Upper lobe of left lung (tissue), 6 donors: ENCODE measurements around the gene FBXL13. TPM values are rescaled to one million over a fixed set of nuclear protein-coding genes. Genes with fewer than 3 reads are reported as not detected.
A peak's percentile ranks its signal among the peaks of the same experiment; 100 is the strongest.

Source experiments
- ATAC-seq, 2 donors: fragments of 200-7000 bp; cut with Tn5 transposase; one replicate each; pipeline ENCODE4 v1.9.1; 2022; ENCODE audit warnings: mild to moderate bottlenecking in 2 of 2, moderate library complexity in 2 of 2; ENCODE audit not compliant: low FRiP score in 2 of 2
- DNase-seq, 2 donors: peaks; one replicate each; pipeline ENCODE4 v3.0.0-alpha.2; 2019 to 2020
- H3K27ac ChIP-seq, 4 donors: fragments of 200-600 bp; sonication (generic); one replicate each; pipeline ENCODE4 v1.5.1; 2016 to 2019
- H3K27me3 ChIP-seq, 4 donors: fragments of 200-600 bp; sonication (generic); one replicate each; pipeline ENCODE4 v1.5.1; 2017 to 2019
- H3K36me3 ChIP-seq, 4 donors: fragments of 200-600 bp; sonication (generic); one replicate each; pipeline ENCODE4 v1.5.1; 2016 to 2019
- H3K4me1 ChIP-seq, 4 donors: fragments of 200-600 bp; sonication (generic); one replicate each; pipeline ENCODE4 v1.5.1; 2018 to 2019
- H3K4me3 ChIP-seq, 4 donors: fragments of 200-600 bp; sonication (generic); one replicate each; pipeline ENCODE4 v1.5.1; 2017 to 2019; ENCODE audit warnings: mild to moderate bottlenecking in 2 of 4, moderate library complexity in 1 of 4
- H3K9me3 ChIP-seq, 4 donors: fragments of 200-600 bp; sonication (generic); one replicate each; pipeline ENCODE4 v1.5.1; 2018 to 2019
- CTCF ChIP-seq, 6 experiments: fragments of 450-650 bp in 4 of 6; fragments of 200-600 bp in 2 of 6; sonication (generic) in 2 of 6; IDR thresholded peaks; one replicate each; pipeline ENCODE4 v1.5.1; 2016 to 2019; ENCODE audit warnings: antibody characterized with exemption in 6 of 6
- EP300 ChIP-seq, 4 donors: sonication (generic); formaldehyde crosslinking; IDR thresholded peaks; one replicate each; pipeline ENCODE4 v1.5.1; 2017; ENCODE audit warnings: antibody characterized with exemption in 4 of 4, control low read depth in 2 of 4
- POLR2A ChIP-seq, 4 donors: fragments of 450-650 bp; IDR thresholded peaks; one replicate each; pipeline ENCODE4 v1.5.1; 2016 to 2017; ENCODE audit warnings: antibody characterized with exemption in 4 of 4, mild to moderate bottlenecking in 2 of 4
- POLR2AphosphoS5 ChIP-seq, 2 donors: sonication (generic); formaldehyde crosslinking; IDR thresholded peaks; one replicate each; pipeline ENCODE4 v1.5.1; 2017; ENCODE audit warnings: antibody characterized with exemption in 2 of 2
- WGBS, 2 donors: methylation state at CpG; one replicate each; pipeline ENCODE4 v1.1.5; 2017 to 2018; 5-methylcytosine and 5-hydroxymethylcytosine counted together
- total RNA-seq, 6 donors: library from RNA; depleted of rRNA in 4 of 6; stranded (reverse); fragments of >200 nt in 4 of 6; gene quantifications; one replicate each; pipeline versions ENCODE4 v1.1.0 to v1.2.1, GENCODE V29; 2016 to 2021
- donor health status: DM: no; HTN: no; CAD: no; lungs with moderate emphysema.
- donor health status: DM: no; HTN: yes; CAD: no; lungs with severe emphysema.

FBXL13 gene
- total RNA-seq, result 10 to 100 TPM in 1 of 6 donors, 1 to 10 TPM in 5; 1.6 to 11.6 (median 2.9) TPM

DNA sequence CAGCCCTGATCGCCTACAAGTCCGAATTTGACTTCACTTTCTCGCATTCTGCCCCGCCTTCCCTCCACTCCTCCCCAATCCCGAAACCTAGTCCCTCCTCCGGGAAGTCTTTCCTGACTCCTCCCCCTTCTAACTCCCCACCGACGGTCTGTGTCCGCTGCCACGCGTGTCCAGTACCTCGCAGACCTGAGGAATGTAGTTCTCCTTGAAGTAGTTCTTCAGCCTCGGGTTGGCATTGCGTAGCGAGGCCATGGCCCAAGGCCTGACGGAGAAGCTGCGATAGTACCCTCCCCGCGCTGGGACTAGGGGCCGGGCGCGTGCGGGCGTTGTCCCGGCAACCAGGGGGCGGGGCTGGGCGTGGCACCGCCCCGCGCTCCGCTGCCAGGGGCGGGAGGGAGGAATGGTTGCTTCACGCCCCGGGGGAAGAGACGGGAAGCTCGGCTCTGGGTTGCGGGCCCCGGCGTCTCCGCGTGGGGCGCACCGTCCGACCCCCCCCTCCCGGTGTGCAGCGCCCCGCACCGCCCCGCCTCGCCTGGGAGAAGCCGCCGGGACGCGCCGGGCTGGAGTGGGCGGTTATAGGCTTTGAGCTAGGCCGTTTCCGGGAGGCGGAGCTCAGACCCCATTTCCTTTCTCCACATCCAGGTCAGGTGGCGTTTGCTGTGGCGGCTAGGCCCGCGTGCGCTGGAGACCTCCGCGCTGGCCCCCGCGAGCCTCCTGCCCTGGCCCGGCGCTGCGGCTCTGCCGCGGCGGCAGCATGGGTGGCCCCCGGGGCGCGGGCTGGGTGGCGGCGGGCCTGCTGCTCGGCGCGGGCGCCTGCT lies at the start of gene FBXL13, which contains the start of gene ARMC10:
FBXL13 (minus strand) TSS at position 278 of the 818 bp plus-strand sequence.
ARMC10 (plus strand) TSS at position 622 of the 818 bp plus-strand sequence; CDS start at position 755, 133 bp downstream.
- Histone ChIP-seq H3K27me3 (no peaks in the 10 kb centered on the region), H3K9me3 (no peaks in the 10 kb centered on the region), H3K4me3 (peak within 1 kb of the TSS; percentile 53 to 92 (median 72)), H3K4me1 (peaks cover 14 to 26% (median 23%) of the 10 kb centered on the region in 4 donors), H3K36me3 (no peaks in the 10 kb centered on the region), H3K27ac (peak within 1 kb of the TSS; percentile 85 to 94 (median 90))
- TF ChIP-seq EP300 (IDR thresholded peaks at IDR 0.05) (no peak), CTCF (IDR thresholded peaks at IDR 0.05) (peak; percentile 22 to 78 (median 52)), POLR2AphosphoS5 (IDR thresholded peaks at IDR 0.05) (peak in 1 of 2 donors; percentile 55), POLR2A (IDR thresholded peaks at IDR 0.05) (peak in 2 of 4 donors; percentile 60 to 64)
- 0 to 1% methylated on average over 19 to 57 of the region's 83 CpGs for WGBS, 2 donors
- ATAC-seq (peak; percentile 97 to 98), DNase-seq (peak; percentile 91 to 99)

- Histone ChIP-seq H3K27me3 (no peaks in the 10 kb centered on the region), H3K27ac (no peak overlapping the region), H3K36me3 (peaks cover 0 to 61% (median 21%) of the 10 kb centered on the region in 4 donors), H3K4me3 (no peak overlapping the region), H3K4me1 (no peaks in the 10 kb centered on the region), H3K9me3 (no peaks in the 10 kb centered on the region)
- TF ChIP-seq POLR2AphosphoS5 (IDR thresholded peaks at IDR 0.05) (no peak), POLR2A (IDR thresholded peaks at IDR 0.05) (no peak), EP300 (IDR thresholded peaks at IDR 0.05) (no peak), CTCF (IDR thresholded peaks at IDR 0.05) (no peak)
- 55 to 62% methylated on average over 3 of the region's 3 CpGs for WGBS, 2 donors
- DNase-seq (no peak), ATAC-seq (no peak)
Observed at GRCh38 chr7:103123529-103123928, 48.9 kb upstream of the FBXL13 start.

GRCh38 chr7:103121641-103122040 lies 47.0 kb upstream of the FBXL13 start:
- no peak overlapping the region for H3K4me3 ChIP-seq
- H3K36me3 ChIP-seq, result peaks cover 0 to 52% (median 11%) of the 10 kb centered on the region in 4 donors
- no peaks in the 10 kb centered on the region for H3K9me3 ChIP-seq
- no peaks in the 10 kb centered on the region for H3K27me3 ChIP-seq
- no peaks in the 10 kb centered on the region for H3K4me1 ChIP-seq
- TF ChIP-seq EP300 (IDR thresholded peaks at IDR 0.05) (no peak), POLR2AphosphoS5 (IDR thresholded peaks at IDR 0.05) (no peak), POLR2A (IDR thresholded peaks at IDR 0.05) (no peak), CTCF (IDR thresholded peaks at IDR 0.05) (no peak)
- H3K27ac ChIP-seq, result no peak overlapping the region
- ATAC-seq (no peak), DNase-seq (no peak)

DNA sequence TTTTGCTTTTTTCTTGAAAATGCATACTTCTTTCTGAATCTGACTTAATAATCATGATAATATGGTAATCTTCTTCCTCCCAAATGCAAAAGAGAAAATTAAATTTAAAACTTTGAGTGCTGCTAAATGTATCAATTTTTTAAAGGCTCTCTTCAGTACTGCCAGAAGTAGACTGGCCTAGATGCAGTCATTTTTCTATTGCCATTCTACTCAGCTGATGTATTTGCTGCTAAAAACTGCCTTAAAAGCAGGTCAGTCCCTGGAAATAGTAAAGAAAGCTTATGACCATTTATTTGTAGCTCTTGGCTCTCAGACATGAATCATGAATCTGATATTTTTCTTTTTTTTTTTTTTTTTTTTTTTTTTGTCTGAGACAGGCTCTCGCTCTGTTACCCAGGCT lies 45.8 kb upstream of the FBXL13 start:
- Histone ChIP-seq H3K4me1 (no peaks in the 10 kb centered on the region), H3K27me3 (no peaks in the 10 kb centered on the region), H3K27ac (no peak overlapping the region), H3K4me3 (no peak overlapping the region), H3K9me3 (no peaks in the 10 kb centered on the region), H3K36me3 (peaks cover 0 to 44% (median 8%) of the 10 kb centered on the region in 4 donors)
- WGBS, 2 donors, result 88 to 92% methylated on average over 1 of the region's 1 CpG
- TF ChIP-seq POLR2A (IDR thresholded peaks at IDR 0.05), result no peak
- no peak for TF ChIP-seq EP300 (IDR thresholded peaks at IDR 0.05)
- no peak for TF ChIP-seq CTCF (IDR thresholded peaks at IDR 0.05)
- no peak for TF ChIP-seq POLR2AphosphoS5 (IDR thresholded peaks at IDR 0.05)
- DNase-seq, result no peak
- no peak for ATAC-seq
